Adipocyte (in vitro differentiated cells): ENCODE results near the gene ADGRL3.
A peak's percentile ranks its signal among the peaks of the same experiment; 100 is the strongest.

Experiments used
- DNase-seq: peaks from one replicate; pipeline ENCODE4 v3.0.0-alpha.2; 2015; ENCODE audit warnings: low read depth
- H3K27me3 ChIP-seq: replicated peaks from 2 replicates; pipeline ENCODE4 v1.7.0; 2013; ENCODE audit warnings: mild to moderate bottlenecking, low read length, moderate library complexity; ENCODE audit not compliant: control insufficient read depth, insufficient read depth
- H3K36me3 ChIP-seq: 2 replicates; pipeline ENCODE4 v1.7.0; 2013; ENCODE audit warnings: low read length, mild to moderate bottlenecking, moderate library complexity; ENCODE audit not compliant: control insufficient read depth, insufficient read depth, severe bottlenecking
- H3K4me1 ChIP-seq: 2 replicates; pipeline ENCODE4 v1.7.0; 2013; ENCODE audit warnings: mild to moderate bottlenecking, low read length, moderate library complexity; ENCODE audit not compliant: control insufficient read depth, insufficient read depth
- H3K4me3 ChIP-seq: 2 replicates; pipeline ENCODE4 v1.7.0; 2013; ENCODE audit warnings: mild to moderate bottlenecking, low read length, moderate library complexity
- H3K9ac ChIP-seq: 2 replicates; pipeline ENCODE4 v1.7.0; 2013; ENCODE audit warnings: mild to moderate bottlenecking, low read length, moderate library complexity
- H3K9me3 ChIP-seq: 2 replicates; pipeline ENCODE4 v1.7.0; 2013; ENCODE audit warnings: mild to moderate bottlenecking, low read length, moderate library complexity; ENCODE audit not compliant: control insufficient read depth

Gene ADGRL3

DNA sequence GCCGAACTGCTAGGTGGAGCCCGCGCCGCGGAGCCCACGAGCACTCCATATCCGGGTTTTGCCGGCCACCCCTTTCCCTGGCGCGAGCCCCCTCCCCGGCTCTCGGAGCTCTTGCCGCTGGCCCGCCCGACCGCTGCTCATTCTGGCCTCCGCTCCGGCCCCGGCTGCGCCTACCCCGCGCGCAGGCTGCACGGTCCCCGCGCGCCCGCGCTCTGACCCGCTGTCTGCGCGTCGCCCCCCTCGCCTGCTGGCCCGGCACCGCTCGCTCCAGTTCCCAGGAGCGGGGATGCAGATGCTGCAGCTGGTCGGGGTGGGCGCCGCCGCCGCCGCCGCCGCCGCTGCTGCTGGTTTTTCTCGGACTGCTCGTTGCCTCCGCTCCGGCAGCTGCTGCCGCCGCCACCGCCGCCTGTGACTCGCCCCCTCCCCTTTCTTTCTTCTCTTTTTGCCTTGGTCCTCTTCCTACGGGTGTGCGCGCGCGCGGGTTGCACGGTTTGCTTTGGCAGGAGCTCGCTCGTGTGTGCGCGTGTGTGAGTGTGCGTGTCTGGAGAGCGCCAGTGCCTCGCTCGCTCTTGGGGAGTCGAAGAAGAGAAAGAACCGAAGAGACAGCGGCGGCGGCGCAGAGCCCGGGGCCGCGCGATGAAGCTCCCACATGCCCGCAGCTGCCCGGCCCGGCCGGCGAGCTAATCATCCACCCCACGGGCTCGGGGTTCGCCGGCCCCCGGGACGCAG, at the start of gene ADGRL3:
ADGRL3 (plus strand) TSS at position 140 of the 729 bp plus-strand sequence.
- Histone ChIP-seq H3K4me1 (peaks cover 3% of the 10 kb centered on the region), H3K36me3 (no peaks in the 10 kb centered on the region), H3K9me3 (no peaks in the 10 kb centered on the region), H3K4me3 (peak within 1 kb of the TSS; percentile 69), H3K9ac (no peak within 1 kb of the TSS), H3K27me3 (peaks cover 35% of the 10 kb centered on the region)
- DNase-seq, result peak; percentile 66

DNA sequence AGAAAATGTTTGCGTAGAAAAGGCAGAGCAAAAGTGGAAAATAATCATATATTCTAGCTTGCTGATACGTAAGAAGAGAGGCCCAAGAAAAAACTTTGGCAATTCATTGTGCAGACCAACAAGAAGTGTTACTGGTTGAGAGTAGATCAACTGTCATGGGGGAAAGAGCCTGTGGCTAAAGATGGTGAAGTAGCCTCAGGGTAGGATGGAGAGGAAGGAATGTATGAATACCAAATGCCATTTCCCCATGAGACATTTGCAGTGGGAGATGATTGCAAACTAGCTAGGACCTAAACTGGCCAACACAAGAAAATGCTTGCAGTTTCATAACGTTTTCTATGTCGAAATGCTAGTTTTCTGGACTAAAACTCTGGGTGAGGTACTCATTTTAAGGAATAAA, 47.7 kb upstream of the ADGRL3 start:
- Histone ChIP-seq H3K4me1 (no peaks in the 10 kb centered on the region), H3K9me3 (no peaks in the 10 kb centered on the region), H3K9ac (no peak overlapping the region), H3K4me3 (no peak overlapping the region), H3K27me3 (no peaks in the 10 kb centered on the region), H3K36me3 (no peaks in the 10 kb centered on the region)
- peak; percentile 1 for DNase-seq

DNA sequence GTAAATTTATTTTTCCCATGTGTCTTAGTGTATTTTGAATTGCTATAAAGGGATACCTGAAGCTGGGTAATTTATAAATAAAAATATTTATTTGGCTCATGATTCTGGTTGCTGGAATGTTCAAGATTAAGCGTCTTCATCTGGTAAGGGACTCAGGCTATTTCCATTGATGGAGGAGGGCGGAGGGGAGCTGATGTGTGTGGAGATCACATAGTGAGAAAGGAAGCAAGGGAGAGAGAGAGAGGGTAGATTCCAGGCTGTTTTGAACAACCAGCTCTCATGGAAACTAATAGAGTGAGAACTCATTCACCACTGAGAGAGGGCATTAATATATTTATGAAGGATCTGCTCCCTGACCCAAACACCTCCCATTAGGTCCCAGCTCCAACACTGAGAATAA, 39.6 kb upstream of the ADGRL3 start:
- Histone ChIP-seq H3K4me1 (no peaks in the 10 kb centered on the region), H3K9ac (no peak overlapping the region)

DNA sequence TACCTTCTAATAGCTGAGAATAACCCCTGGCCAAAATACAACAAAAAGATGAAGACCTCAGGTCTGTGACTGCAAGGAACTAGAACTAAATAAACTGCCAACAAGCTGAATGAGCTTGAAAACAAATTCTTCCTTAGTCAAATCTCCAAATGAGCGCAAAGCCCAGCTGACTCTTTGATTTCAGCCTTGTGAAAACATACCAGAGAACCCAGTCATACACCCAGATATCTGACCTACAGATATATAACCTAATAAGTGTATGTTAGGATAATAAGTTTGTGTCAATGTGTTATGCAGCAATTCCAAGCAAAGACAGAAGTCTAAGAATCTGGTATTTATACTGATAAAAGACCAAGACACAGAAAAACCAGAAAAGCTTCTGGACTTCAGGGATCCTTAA, 38.0 kb upstream of the ADGRL3 start:
- Histone ChIP-seq H3K9me3 (no peaks in the 10 kb centered on the region), H3K36me3 (no peaks in the 10 kb centered on the region), H3K4me1 (no peaks in the 10 kb centered on the region), H3K4me3 (no peak overlapping the region), H3K27me3 (no peaks in the 10 kb centered on the region), H3K9ac (no peak overlapping the region)
- no peak for DNase-seq

More for the DNA sequence above, 39.6 kb upstream of the ADGRL3 start:
- DNase-seq, result no peak
- no peaks in the 10 kb centered on the region for H3K9me3 ChIP-seq
- no peaks in the 10 kb centered on the region for H3K36me3 ChIP-seq
- H3K4me3 ChIP-seq, result no peak overlapping the region
- no peaks in the 10 kb centered on the region for H3K27me3 ChIP-seq

DNA sequence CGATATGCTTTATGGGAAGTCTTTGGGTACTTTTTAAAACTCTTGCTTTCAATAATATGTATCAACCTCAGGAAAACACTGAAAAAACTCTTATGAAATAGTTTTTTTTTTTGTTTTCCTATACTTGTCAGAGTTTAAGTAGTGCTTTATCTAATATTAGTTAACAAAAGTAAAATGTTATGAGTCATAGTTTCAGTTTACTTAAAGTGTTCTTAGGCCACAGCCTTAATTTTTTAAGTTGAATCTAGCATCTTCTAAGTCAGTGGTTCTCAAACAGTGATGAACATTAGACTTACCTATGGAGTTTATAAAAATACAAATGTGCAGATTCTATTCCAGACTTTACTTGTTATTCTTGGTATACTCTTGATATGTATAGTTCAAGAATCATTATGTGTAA, 26.3 kb upstream of the ADGRL3 start:
- Histone ChIP-seq H3K4me1 (no peaks in the 10 kb centered on the region), H3K36me3 (no peaks in the 10 kb centered on the region), H3K27me3 (no peaks in the 10 kb centered on the region), H3K9me3 (no peaks in the 10 kb centered on the region), H3K9ac (no peak overlapping the region), H3K4me3 (no peak overlapping the region)
- DNase-seq, result no peak

DNA sequence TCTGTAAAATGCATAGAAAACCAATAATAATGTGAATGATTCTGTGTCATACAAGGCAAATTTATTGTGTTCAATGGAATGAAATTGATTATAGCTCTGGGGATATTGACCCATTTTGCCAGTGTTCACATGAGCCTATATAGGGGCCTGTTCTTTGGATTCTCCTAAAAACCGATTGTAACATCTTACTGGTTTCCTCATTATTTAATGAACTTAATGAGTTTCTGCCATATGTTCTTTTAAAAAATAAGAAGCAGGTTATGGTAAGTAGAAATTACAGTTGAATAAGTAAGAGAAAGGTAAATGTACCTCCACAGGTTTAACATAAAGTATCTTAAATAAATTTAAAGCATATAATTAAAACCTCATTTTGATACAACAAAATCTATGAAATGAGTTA, 24.6 kb upstream of the ADGRL3 start:
- H3K4me1 ChIP-seq, result no peaks in the 10 kb centered on the region

DNA sequence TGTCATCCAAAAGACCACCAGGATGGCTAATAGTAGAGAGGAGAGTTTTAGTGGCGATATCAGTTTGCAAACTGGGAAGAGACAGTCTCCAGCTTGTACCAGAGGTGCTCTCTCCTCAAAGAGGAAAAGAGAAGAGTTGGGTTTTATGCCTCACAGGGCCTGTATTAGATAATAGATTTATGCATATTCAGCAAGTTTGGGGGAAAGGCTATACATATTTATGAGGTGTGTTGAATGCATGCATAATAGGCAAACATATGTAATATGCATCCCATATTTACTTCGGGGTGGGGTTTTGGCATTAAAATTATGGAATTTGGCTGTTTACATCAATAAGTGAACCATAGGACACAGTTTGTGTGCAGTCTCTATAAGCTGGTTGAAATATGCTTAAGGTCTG, 22.8 kb upstream of the ADGRL3 start:
- no peaks in the 10 kb centered on the region for H3K9me3 ChIP-seq
- H3K4me1 ChIP-seq, result no peaks in the 10 kb centered on the region
- no peak overlapping the region for H3K4me3 ChIP-seq
- no peak overlapping the region for H3K9ac ChIP-seq
- H3K36me3 ChIP-seq, result no peaks in the 10 kb centered on the region
- no peak for DNase-seq
- H3K27me3 ChIP-seq, result no peaks in the 10 kb centered on the region

More for the DNA sequence above, 24.6 kb upstream of the ADGRL3 start:
- H3K9ac ChIP-seq, result no peak overlapping the region
- no peaks in the 10 kb centered on the region for H3K27me3 ChIP-seq
- no peak overlapping the region for H3K4me3 ChIP-seq
- no peaks in the 10 kb centered on the region for H3K36me3 ChIP-seq
- no peak for DNase-seq
- no peaks in the 10 kb centered on the region for H3K9me3 ChIP-seq

DNA sequence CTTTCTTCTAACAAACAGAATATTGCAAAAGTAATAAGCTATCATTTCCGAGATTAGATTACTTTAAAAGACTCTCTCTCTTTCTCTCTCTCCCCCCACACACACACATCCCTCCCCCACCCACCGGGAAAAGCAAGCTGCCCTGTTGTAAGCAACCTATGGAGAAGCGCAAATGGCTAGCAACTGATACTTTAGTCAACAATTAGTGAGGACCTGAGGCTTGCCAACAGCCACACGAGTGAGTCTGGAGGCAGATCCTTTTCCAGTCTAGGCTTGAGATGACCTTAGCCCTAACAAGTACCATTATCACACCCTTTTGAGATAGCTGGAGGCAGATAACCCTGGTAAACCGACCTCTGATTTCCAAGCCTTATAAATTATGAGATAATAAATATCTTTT, 19.7 kb upstream of the ADGRL3 start:
- Histone ChIP-seq H3K9ac (no peak overlapping the region), H3K36me3 (no peaks in the 10 kb centered on the region), H3K4me1 (no peaks in the 10 kb centered on the region), H3K27me3 (no peaks in the 10 kb centered on the region), H3K9me3 (peaks cover 13% of the 10 kb centered on the region), H3K4me3 (no peak overlapping the region)
- DNase-seq, result no peak

DNA sequence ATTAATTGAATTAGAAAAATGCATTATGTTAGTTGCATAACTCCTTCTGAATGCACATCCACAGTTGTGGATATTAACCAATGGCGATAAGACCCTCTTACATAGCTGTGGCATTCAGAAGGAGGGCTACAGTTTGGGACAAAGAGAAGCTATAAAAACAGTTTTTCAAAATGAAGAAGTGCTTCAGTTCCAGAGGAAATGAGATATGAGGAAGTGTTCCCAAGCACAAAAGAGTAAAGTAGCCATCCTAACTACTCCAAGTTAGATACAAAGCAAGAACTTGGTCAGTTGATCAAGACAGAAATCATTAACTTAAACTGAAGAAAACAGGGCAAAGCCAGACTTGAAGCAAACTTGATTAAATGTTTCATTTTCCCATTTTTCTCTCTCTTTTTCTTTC, 17.2 kb upstream of the ADGRL3 start:
- DNase-seq, result no peak
- no peak overlapping the region for H3K4me3 ChIP-seq
- peaks cover 19% of the 10 kb centered on the region for H3K9me3 ChIP-seq
- H3K4me1 ChIP-seq, result no peaks in the 10 kb centered on the region
- no peak overlapping the region for H3K9ac ChIP-seq
- H3K36me3 ChIP-seq, result no peaks in the 10 kb centered on the region
- H3K27me3 ChIP-seq, result no peaks in the 10 kb centered on the region

DNA sequence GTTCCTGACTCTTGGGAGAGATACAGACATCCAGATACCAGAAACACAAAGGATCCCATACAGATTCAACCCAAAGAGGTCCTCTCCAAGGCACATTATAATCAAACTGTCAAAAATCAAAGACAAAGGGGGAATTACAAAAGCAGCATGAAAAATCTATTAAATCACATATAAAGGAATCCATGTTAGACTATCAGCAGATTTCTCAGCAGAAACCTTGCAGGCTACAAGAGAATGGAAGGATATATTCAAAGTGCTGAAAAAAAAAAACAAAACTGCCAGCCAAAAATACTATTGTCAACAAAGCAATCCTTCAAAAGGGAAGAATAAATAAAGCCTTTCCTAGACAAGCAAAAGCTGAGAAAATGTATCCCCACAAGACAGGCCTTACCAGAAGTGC, 14.8 kb upstream of the ADGRL3 start:
- Histone ChIP-seq H3K9ac (no peak overlapping the region), H3K4me1 (no peaks in the 10 kb centered on the region), H3K27me3 (no peaks in the 10 kb centered on the region), H3K4me3 (no peak overlapping the region), H3K36me3 (no peaks in the 10 kb centered on the region), H3K9me3 (peaks cover 19% of the 10 kb centered on the region)
- no peak for DNase-seq

DNA sequence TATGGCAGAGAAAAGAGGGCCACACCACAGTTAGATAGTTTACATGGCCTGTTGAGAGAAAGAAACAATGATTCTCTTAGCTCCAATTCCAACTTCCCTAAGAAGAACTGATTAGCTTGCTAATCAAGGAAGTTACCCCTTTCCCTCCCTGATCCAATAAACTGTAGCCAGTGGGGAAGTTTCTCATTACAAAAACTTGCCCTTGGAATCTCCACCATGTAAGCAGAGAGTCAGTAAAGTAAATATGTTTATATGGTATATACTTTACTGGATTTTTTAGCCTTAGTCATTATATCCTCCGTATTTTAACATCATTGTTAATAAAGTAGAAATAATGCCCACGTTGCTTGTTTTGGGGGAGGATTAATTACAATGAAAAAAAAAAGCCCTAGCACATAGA, 7.7 kb upstream of the ADGRL3 start:
- no peaks in the 10 kb centered on the region for H3K36me3 ChIP-seq
- no peaks in the 10 kb centered on the region for H3K4me1 ChIP-seq
- H3K9ac ChIP-seq, result no peak overlapping the region
- no peak overlapping the region for H3K4me3 ChIP-seq
- H3K9me3 ChIP-seq, result no peaks in the 10 kb centered on the region
- no peak for DNase-seq
- H3K27me3 ChIP-seq, result no peaks in the 10 kb centered on the region

DNA sequence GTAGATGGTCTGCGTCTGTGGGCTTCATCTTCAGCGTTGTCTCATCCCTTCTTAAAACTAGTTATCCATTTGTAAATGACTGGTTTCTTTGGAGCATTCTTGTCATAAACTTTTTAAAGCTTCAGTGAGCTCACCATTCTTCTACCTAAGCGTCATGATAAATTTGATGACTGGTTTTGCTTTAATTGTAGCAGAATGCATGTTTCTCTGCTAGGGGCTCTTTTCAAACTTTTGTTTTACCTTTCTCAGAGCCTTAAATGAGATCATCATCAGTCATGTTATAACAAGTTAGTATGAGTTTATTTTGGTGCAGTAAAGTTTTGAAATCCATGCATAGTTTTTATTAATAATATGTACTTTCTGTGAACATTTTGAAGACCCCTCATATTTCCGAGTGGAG, 6.3 kb upstream of the ADGRL3 start:
- DNase-seq, result no peak
- no peaks in the 10 kb centered on the region for H3K4me1 ChIP-seq
- no peaks in the 10 kb centered on the region for H3K36me3 ChIP-seq

More for the DNA sequence above, 6.3 kb upstream of the ADGRL3 start:
- Histone ChIP-seq H3K4me3 (no peak overlapping the region), H3K9ac (no peak overlapping the region), H3K9me3 (no peaks in the 10 kb centered on the region), H3K27me3 (no peaks in the 10 kb centered on the region)
